Measurements from ENCODE around the gene MORN1. TPM values are rescaled to one million over a fixed set of nuclear protein-coding genes. Genes with fewer than 3 reads are reported as not detected.

The MORN1 gene
- total RNA-seq, 2 experiments from 2014 or later: 5.3 to 6.5 TPM

DNA sequence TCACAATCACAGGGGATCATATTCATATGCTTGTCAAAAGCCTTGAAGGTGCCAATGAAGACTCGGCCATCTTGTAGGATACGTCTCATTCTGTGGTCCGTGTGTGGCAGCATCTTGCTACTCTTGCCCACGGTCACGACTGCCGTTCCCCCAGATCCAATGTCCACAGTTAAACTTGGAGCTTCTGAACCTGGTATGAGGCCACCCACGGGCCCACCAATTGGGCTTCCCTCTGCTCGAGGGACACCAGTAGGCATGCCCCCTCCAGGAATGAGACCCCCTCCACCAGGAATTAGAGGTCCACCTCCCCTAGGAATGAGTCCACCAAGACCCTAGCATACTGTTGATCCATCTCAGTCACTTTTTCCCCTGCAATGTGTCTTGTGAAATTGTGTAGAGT, 39.6 kb downstream of the MORN1 start:
- no peaks in the 10 kb centered on the region for H3K27me3 Mint-ChIP-seq
- Histone ChIP-seq H3K36me3 (ENCODE audit: insufficient read depth, low read length) (no peaks in the 10 kb centered on the region), H3K9me3 (ENCODE audit: control insufficient read depth in 1 of 2, insufficient read depth in 1 of 2, low read length in 2 of 2) (no peaks in the 10 kb centered on the region), H3K4me1 (ENCODE audit: insufficient read depth, low read length) (no peaks in the 10 kb centered on the region), H3K4me3 (ENCODE audit: low read length) (no peak overlapping the region), H3K27ac (ENCODE audit: low read depth in 1 of 2, low read length in 2 of 2) (no peak overlapping the region), H3K27me3 (ENCODE audit: control insufficient read depth in 1 of 2, insufficient read depth in 2 of 2, low read length in 2 of 2) (no peaks in the 10 kb centered on the region)
- intact Hi-C loops (cut with DNase I, micrococcal nuclease): no loop called here
- H3K9me3 Mint-ChIP-seq: no peaks in the 10 kb centered on the region
- H3K4me3 Mint-ChIP-seq: no peak overlapping the region
- ATAC-seq (ENCODE audit: poor library complexity) (no peak), DNase-seq (no peak)
- TF ChIP-seq, protein P1, sequence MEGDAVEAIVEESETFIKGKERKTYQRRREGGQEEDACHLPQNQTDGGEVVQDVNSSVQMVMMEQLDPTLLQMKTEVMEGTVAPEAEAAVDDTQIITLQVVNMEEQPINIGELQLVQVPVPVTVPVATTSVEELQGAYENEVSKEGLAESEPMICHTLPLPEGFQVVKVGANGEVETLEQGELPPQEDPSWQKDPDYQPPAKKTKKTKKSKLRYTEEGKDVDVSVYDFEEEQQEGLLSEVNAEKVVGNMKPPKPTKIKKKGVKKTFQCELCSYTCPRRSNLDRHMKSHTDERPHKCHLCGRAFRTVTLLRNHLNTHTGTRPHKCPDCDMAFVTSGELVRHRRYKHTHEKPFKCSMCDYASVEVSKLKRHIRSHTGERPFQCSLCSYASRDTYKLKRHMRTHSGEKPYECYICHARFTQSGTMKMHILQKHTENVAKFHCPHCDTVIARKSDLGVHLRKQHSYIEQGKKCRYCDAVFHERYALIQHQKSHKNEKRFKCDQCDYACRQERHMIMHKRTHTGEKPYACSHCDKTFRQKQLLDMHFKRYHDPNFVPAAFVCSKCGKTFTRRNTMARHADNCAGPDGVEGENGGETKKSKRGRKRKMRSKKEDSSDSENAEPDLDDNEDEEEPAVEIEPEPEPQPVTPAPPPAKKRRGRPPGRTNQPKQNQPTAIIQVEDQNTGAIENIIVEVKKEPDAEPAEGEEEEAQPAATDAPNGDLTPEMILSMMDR (IDR thresholded peaks at IDR 0.05): no peak
- POLR2A ChIA-PET: no interaction called here
- CTCF ChIA-PET: no interaction called here
- H3K36me3 Mint-ChIP-seq (ENCODE audit: low read depth): no peaks in the 10 kb centered on the region
- no peak overlapping the region for H3K27ac Mint-ChIP-seq
- H3K4me1 Mint-ChIP-seq (ENCODE audit: low read depth): no peaks in the 10 kb centered on the region

DNA sequence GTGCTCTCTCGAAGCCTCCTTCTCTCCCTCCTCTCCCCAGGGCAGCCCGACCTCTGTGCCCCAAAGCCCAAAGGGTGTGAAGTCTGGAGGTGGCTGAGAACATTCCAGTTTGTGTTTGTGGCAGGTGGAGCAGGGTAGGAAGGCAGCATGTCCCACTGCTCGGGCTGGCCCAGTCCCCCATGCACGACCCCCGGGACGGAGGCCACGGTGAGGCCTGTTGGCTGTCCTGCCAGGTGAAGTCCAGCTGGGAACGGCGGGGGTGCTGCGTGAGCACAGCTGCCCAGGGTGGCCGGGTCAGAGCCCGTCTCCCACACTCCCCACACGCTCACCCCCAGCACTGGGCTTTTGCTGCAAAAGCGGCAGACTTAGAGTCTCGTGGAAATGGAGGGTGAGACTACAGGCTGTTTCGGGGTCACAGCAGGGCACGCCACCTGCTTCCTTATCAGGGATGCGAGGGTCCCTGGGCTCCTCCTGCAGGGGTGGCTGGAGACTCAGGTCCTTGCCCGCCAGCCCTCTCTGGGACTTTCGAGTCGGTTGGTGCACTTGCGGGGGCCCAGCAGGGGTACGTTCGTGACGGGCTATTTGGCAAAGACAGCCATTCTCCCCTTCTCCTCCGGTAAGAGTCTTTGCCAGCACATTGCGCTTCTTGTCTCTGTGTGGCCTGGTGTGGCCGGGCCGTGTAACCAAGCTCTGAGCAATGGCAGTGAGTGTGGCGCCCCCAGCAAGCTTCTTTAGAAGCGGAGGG, 40.3 kb downstream of the MORN1 start:
- POLR2A ChIA-PET: no interaction called here
- no peak overlapping the region for H3K27ac Mint-ChIP-seq
- intact Hi-C loops (cut with DNase I, micrococcal nuclease): no loop called here

DNA sequence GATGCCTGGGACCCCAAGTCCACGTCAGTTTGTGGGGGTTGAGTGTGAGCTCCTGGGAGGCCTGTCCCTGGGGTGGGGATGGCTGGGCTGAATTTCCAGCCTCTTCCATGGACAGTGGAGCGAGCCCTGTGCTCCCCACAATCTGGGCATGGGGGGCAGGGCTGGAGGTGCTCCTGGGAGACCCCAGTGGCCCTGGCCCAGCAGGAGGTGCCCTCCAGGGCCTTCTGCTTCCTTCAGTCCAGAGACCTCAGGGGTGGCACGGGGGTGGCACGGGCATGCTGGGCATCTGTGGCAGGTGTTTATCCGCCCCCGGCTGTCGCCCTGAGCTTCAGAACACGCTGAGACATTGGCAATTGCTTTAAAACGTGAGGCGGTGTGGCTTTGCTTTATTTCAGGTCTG, 40.9 kb downstream of the MORN1 start:
- Histone ChIP-seq H3K27ac (ENCODE audit: low read depth in 1 of 2, low read length in 2 of 2) (no peak overlapping the region), H3K27me3 (ENCODE audit: control insufficient read depth in 1 of 2, insufficient read depth in 2 of 2, low read length in 2 of 2) (no peaks in the 10 kb centered on the region), H3K36me3 (ENCODE audit: insufficient read depth, low read length) (no peaks in the 10 kb centered on the region), H3K4me1 (ENCODE audit: insufficient read depth, low read length) (no peaks in the 10 kb centered on the region), H3K4me3 (ENCODE audit: low read length) (no peak overlapping the region), H3K9me3 (ENCODE audit: control insufficient read depth in 1 of 2, insufficient read depth in 1 of 2, low read length in 2 of 2) (no peaks in the 10 kb centered on the region)
- CTCF ChIA-PET: no interaction called here
- intact Hi-C loops (cut with DNase I, micrococcal nuclease): no loop called here
- Mint-ChIP-seq H3K4me1 (ENCODE audit: low read depth) (no peaks in the 10 kb centered on the region), H3K27me3 (no peaks in the 10 kb centered on the region), H3K4me3 (no peak overlapping the region), H3K9me3 (no peaks in the 10 kb centered on the region), H3K27ac (no peak overlapping the region), H3K36me3 (ENCODE audit: low read depth) (no peaks in the 10 kb centered on the region)
- peak in 1 of 14 experiments; percentile 0 for DNase-seq
- no peak for ATAC-seq (ENCODE audit: poor library complexity)
- POLR2A ChIA-PET: no interaction called here
- TF ChIP-seq, protein P1 (IDR thresholded peaks at IDR 0.05): no peak

More for the DNA sequence above, 40.3 kb downstream of the MORN1 start:
- no peaks in the 10 kb centered on the region for H3K36me3 ChIP-seq (ENCODE audit: insufficient read depth, low read length)
- CTCF ChIA-PET: no interaction called here
- DNase-seq (peak in 2 of 14 experiments; percentile 0 to 1), ATAC-seq (ENCODE audit: poor library complexity) (no peak)
- no peaks in the 10 kb centered on the region for H3K36me3 Mint-ChIP-seq (ENCODE audit: low read depth)
- H3K4me3 ChIP-seq (ENCODE audit: low read length): no peak overlapping the region
- no peak overlapping the region for H3K27ac ChIP-seq (ENCODE audit: low read depth in 1 of 2, low read length in 2 of 2)
- no peaks in the 10 kb centered on the region for H3K4me1 Mint-ChIP-seq (ENCODE audit: low read depth)
- no peaks in the 10 kb centered on the region for H3K27me3 Mint-ChIP-seq
- no peaks in the 10 kb centered on the region for H3K27me3 ChIP-seq (ENCODE audit: control insufficient read depth in 1 of 2, insufficient read depth in 2 of 2, low read length in 2 of 2)
- TF ChIP-seq, protein P1 (IDR thresholded peaks at IDR 0.05): no peak
- H3K9me3 Mint-ChIP-seq: no peaks in the 10 kb centered on the region
- no peak overlapping the region for H3K4me3 Mint-ChIP-seq
- H3K9me3 ChIP-seq (ENCODE audit: control insufficient read depth in 1 of 2, insufficient read depth in 1 of 2, low read length in 2 of 2): no peaks in the 10 kb centered on the region
- no peaks in the 10 kb centered on the region for H3K4me1 ChIP-seq (ENCODE audit: insufficient read depth, low read length)

Measured in CD4-positive, alpha-beta T cell (primary cell).